HepG2 (cell line): ENCODE measurements around the gene GRM4. TPM values are rescaled to one million over a fixed set of nuclear protein-coding genes. Genes with fewer than 3 reads are reported as not detected.

Source experiments
- BCL3 ChIP-seq: sonication (generic); formaldehyde crosslinking; IDR thresholded peaks from 2 replicates; pipeline ENCODE4 v1.5.1; 2020; ENCODE audit warnings: mild to moderate bottlenecking, missing genetic modification reagents, moderate library complexity
- DNMT3B ChIP-seq: conservative IDR thresholded peaks from 2 replicates; pipeline ENCODE4 v1.6.1; 2016; ENCODE audit warnings: missing biosample characterization, control low read depth
- FOXA3 ChIP-seq: IDR thresholded peaks from 2 replicates; pipeline ENCODE4 v1.6.1; 2016; ENCODE audit warnings: missing genetic modification reagents, missing compliant biosample characterization
- FOXK2 ChIP-seq: fragments of 450-650 bp; IDR thresholded peaks from 2 replicates; pipeline ENCODE4 v1.6.1; 2016
- FOXO1 ChIP-seq: sonication (generic); formaldehyde crosslinking; IDR thresholded peaks from 2 replicates; pipeline ENCODE4 v1.4.0; 2020; ENCODE audit warnings: missing genetic modification reagents
- IKZF4 ChIP-seq: sonication (generic); formaldehyde crosslinking; IDR thresholded peaks from 2 replicates; pipeline ENCODE4 v1.5.1; 2020; ENCODE audit warnings: borderline replicate concordance, mild to moderate bottlenecking, low read depth, missing genetic modification reagents; ENCODE audit errors: not compliant biosample characterization
- NCOA5 ChIP-seq: sonication (generic); formaldehyde crosslinking; IDR thresholded peaks from 2 replicates; pipeline ENCODE4 v1.4.0; 2020; ENCODE audit warnings: missing genetic modification reagents
- NFE2 ChIP-seq: sonication (generic); formaldehyde crosslinking; IDR thresholded peaks from 2 replicates; pipeline ENCODE4 v1.4.0; 2020; ENCODE audit warnings: missing genetic modification reagents
- NFIB ChIP-seq: sonication (generic); formaldehyde crosslinking; IDR thresholded peaks from 2 replicates; pipeline ENCODE4 v1.9.0; 2021; ENCODE audit warnings: missing genetic modification reagents, mild to moderate bottlenecking, borderline replicate concordance
- POGZ ChIP-seq: sonication (generic); formaldehyde crosslinking; IDR thresholded peaks from 2 replicates; pipeline ENCODE4 v1.4.0; 2020; ENCODE audit warnings: mild to moderate bottlenecking, missing genetic modification reagents
- PTBP1 ChIP-seq: fragments of 200-400 bp; formaldehyde crosslinking; IDR thresholded peaks from 2 replicates; pipeline ENCODE4 v1.6.1; 2018; ENCODE audit warnings: low read length, low read depth; ENCODE audit not compliant: poor library complexity, severe bottlenecking
- SIX1 ChIP-seq: sonication (generic); formaldehyde crosslinking; IDR thresholded peaks from 2 replicates; pipeline ENCODE4 v1.4.0; 2020; ENCODE audit warnings: missing genetic modification reagents, borderline replicate concordance
- SMAD1 ChIP-seq: sonication (generic); formaldehyde crosslinking; IDR thresholded peaks from 2 replicates; pipeline ENCODE4 v1.4.0; 2020; ENCODE audit warnings: missing genetic modification reagents, low read depth, mild to moderate bottlenecking, borderline replicate concordance
- SP140L ChIP-seq: sonication (generic); formaldehyde crosslinking; IDR thresholded peaks from 2 replicates; pipeline ENCODE4 v1.4.0; 2020; ENCODE audit warnings: missing genetic modification reagents, borderline replicate concordance
- TFDP2 ChIP-seq: sonication (generic); formaldehyde crosslinking; IDR thresholded peaks from 2 replicates; pipeline ENCODE4 v1.4.0; 2020; ENCODE audit warnings: missing genetic modification reagents
- WIZ ChIP-seq: sonication (generic); formaldehyde crosslinking; IDR thresholded peaks from 2 replicates; pipeline ENCODE4 v1.5.1; 2020; ENCODE audit warnings: mild to moderate bottlenecking, missing genetic modification reagents
- ZFP1 ChIP-seq: IDR thresholded peaks from 2 replicates; pipeline ENCODE4 v1.6.1; 2016
- ZNF335 ChIP-seq: sonication (generic); formaldehyde crosslinking; IDR thresholded peaks from 2 replicates; pipeline ENCODE4 v1.4.0; 2020; ENCODE audit warnings: missing genetic modification reagents
- ZNF646 ChIP-seq: sonication (generic); formaldehyde crosslinking; IDR thresholded peaks from 2 replicates; pipeline ENCODE4 v1.9.0; 2021; ENCODE audit warnings: mild to moderate bottlenecking, missing genetic modification reagents
- ZNF720 ChIP-seq: sonication (generic); formaldehyde crosslinking; IDR thresholded peaks from 2 replicates; pipeline ENCODE4 v1.4.0; 2020; ENCODE audit warnings: missing genetic modification reagents
- ZNF740 ChIP-seq: sonication (generic); formaldehyde crosslinking; IDR thresholded peaks from 2 replicates; pipeline ENCODE4 v1.4.0; 2020; ENCODE audit warnings: missing genetic modification reagents
- ZNF781 ChIP-seq: sonication (generic); formaldehyde crosslinking; IDR thresholded peaks from 2 replicates; pipeline ENCODE4 v1.5.1; 2020; ENCODE audit warnings: borderline replicate concordance, mild to moderate bottlenecking, missing genetic modification reagents; ENCODE audit errors: not compliant biosample characterization
- ZNF839 ChIP-seq: sonication (generic); formaldehyde crosslinking; IDR thresholded peaks from 2 replicates; pipeline ENCODE4 v1.4.0; 2020; ENCODE audit warnings: missing genetic modification reagents, mild to moderate bottlenecking, borderline replicate concordance
- polyA plus RNA-seq, 8 experiments: library from polyadenylated mRNA; depleted of rRNA in 3 of 8; stranded (reverse) in 7 of 8; unstranded in 1 of 8; fragments of >200 nt; fragmentation: Illumina TruSeq in 4 of 8; extraction: Trizol in 4 of 8; gene quantifications; 2 replicates each; pipeline versions ENCODE4 v1.2.1 to v1.2.3, GENCODE V29; 2011 to 2016; ENCODE audit warnings: low read depth in 4 of 8, missing spikeins in 1 of 8, mixed read lengths in 1 of 8; ENCODE audit not compliant: insufficient read depth in 1 of 8
- total RNA-seq, 5 experiments: library from RNA; depleted of rRNA; stranded (reverse); fragments of >200 nt; fragmentation: Illumina TruSeq; extraction: Trizol; gene quantifications; 2 replicates each; pipeline ENCODE4 v1.2.3, GENCODE V29; 2016; ENCODE audit warnings: low read depth in 1 of 5

GRM4 gene
- total and polyA plus RNA-seq, 2 of the 13 experiments (the other 11 are each of a cell fraction or from before 2014, with no cell fraction given): not detected

- TF ChIP-seq ZNF646 (CRISPR knock-in tag) (peak; percentile 43; the same call in 1 of the 2 replicates), ZNF839 (CRISPR knock-in tag) (no peak), ZNF335 (CRISPR knock-in tag) (peak; percentile 54; the same call in 1 of the 2 replicates), NFE2 (CRISPR knock-in tag) (no peak), SMAD1 (CRISPR knock-in tag) (no peak), DNMT3B (CRISPR knock-in tag) (no peak), SP140L (CRISPR knock-in tag) (no peak), NFIB (CRISPR knock-in tag) (no peak), FOXA3 (CRISPR knock-in tag) (peak; percentile 87), BCL3 (0 out of 2 replicates have a peak, but pooled peaks have one; percentile 33), NCOA5 (CRISPR knock-in tag) (no peak), ZNF720 (no peak), ZNF781 (CRISPR knock-in tag) (no peak), ZFP1 (CRISPR knock-in tag) (no peak), FOXK2 (no peak), WIZ (CRISPR knock-in tag) (no peak), PTBP1 (no peak), SIX1 (CRISPR knock-in tag) (no peak), TFDP2 (CRISPR knock-in tag) (no peak), FOXO1 (CRISPR knock-in tag) (no peak), IKZF4 (CRISPR knock-in tag) (no peak), ZNF740 (no peak), POGZ (no peak)
These were observed 162.7 kb downstream of the GRM4 start (continued) for GRCh38 chr6:33983109-33983716.
